ENCODE results near the gene SORCS2. TPM values are rescaled to one million over a fixed set of nuclear protein-coding genes. Genes with fewer than 3 reads are reported as not detected.

SORCS2 gene
- total RNA-seq, 1 donor from 2014 or later = 7.2 TPM

DNA sequence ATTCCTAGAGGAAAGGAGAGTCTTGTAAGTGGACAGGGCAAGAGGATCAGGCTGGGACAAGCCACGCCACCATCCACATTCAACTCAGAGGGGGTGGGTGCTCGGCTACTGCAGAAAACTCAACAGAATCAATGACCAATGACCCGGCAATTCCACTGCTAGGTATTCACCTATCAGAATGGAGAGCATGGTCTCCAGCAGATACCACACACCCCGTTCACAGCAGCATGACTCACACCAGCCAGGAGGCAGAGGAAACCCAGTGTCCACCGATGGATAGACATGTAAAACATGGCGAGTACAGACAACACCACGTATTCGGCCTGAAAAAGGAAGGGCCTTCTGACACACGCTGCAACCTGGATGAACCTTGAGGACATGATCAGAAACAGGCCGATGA is 571.5 kb downstream of the SORCS2 start:
- DNase-seq (no peak), ATAC-seq (no peak)
- Histone ChIP-seq H3K4me3 (no peak overlapping the region), H3K36me3 (peaks cover 41% of the 10 kb centered on the region), H3K9me3 (no peaks in the 10 kb centered on the region), H3K27ac (no peak overlapping the region), H3K4me1 (peaks cover 4% of the 10 kb centered on the region), H3K27me3 (no peaks in the 10 kb centered on the region)
- intact Hi-C loops (cut with DNase I) = loop anchor here (5.0 kb wide), 1 partner anchor 39 kb away; no protein-coding TSS in a partner anchor
- TF ChIP-seq, protein P1, sequence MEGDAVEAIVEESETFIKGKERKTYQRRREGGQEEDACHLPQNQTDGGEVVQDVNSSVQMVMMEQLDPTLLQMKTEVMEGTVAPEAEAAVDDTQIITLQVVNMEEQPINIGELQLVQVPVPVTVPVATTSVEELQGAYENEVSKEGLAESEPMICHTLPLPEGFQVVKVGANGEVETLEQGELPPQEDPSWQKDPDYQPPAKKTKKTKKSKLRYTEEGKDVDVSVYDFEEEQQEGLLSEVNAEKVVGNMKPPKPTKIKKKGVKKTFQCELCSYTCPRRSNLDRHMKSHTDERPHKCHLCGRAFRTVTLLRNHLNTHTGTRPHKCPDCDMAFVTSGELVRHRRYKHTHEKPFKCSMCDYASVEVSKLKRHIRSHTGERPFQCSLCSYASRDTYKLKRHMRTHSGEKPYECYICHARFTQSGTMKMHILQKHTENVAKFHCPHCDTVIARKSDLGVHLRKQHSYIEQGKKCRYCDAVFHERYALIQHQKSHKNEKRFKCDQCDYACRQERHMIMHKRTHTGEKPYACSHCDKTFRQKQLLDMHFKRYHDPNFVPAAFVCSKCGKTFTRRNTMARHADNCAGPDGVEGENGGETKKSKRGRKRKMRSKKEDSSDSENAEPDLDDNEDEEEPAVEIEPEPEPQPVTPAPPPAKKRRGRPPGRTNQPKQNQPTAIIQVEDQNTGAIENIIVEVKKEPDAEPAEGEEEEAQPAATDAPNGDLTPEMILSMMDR (IDR thresholded peaks at IDR 0.05) = no peak

DNA sequence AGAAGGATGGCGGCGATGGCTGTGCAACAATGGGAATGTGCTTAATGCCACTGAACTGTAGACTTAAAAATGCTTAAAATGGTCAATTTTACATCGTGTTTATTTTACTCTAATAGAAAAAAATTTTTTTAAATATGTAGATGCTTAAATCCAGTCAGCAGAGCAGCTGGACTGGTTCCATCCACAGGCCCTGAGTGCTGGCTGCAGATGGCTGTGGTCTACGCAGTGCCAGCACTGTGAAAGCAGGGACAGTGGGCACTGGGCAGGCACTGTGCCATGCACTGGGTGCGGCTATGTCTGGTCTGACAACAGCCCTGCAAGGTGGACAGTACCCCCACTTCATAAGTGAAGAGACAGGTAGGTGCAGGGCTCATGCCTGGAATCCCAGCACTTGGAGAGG is 572.1 kb downstream of the SORCS2 start:
- ATAC-seq (no peak), DNase-seq (no peak)
- H3K4me1 ChIP-seq = peaks cover 4% of the 10 kb centered on the region
- TF ChIP-seq, protein P1 (IDR thresholded peaks at IDR 0.05) = no peak
- H3K9me3 ChIP-seq = no peaks in the 10 kb centered on the region
- intact Hi-C loops (cut with DNase I) = loop anchor here (5.0 kb wide), 1 partner anchor 38 kb away; no protein-coding TSS in a partner anchor
- no peaks in the 10 kb centered on the region for H3K27me3 ChIP-seq
- H3K27ac ChIP-seq = no peak overlapping the region
- H3K4me3 ChIP-seq = no peak overlapping the region
- peaks cover 46% of the 10 kb centered on the region for H3K36me3 ChIP-seq

DNA sequence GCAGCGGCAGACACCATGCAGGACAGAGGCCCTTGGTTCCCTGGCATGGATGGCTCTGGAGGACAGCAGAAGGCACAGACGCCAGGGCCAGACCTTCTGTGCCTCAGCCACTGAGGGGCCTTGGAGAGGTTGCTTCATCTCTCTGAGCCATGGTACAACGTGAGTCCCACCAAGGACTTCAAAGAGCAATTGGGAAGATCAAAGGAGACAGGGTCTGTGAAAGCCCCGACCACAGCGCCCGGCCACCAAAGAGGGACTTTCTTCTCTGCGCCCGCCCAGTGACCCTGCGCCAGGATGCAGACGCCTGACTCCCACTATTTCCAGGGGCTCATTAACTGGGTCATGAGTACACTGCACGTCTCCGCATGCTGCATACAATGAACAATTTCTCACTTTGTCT is 573.3 kb downstream of the SORCS2 start:
- no peak overlapping the region for H3K4me3 ChIP-seq
- TF ChIP-seq, protein P1 (IDR thresholded peaks at IDR 0.05) = no peak
- H3K27ac ChIP-seq = no peak overlapping the region
- no peaks in the 10 kb centered on the region for H3K9me3 ChIP-seq
- ATAC-seq (no peak), DNase-seq (no peak)
- H3K36me3 ChIP-seq = peaks cover 44% of the 10 kb centered on the region
- H3K4me1 ChIP-seq = peaks cover 4% of the 10 kb centered on the region
- H3K27me3 ChIP-seq = no peaks in the 10 kb centered on the region
- intact Hi-C loops (cut with DNase I) = no loop called here

DNA sequence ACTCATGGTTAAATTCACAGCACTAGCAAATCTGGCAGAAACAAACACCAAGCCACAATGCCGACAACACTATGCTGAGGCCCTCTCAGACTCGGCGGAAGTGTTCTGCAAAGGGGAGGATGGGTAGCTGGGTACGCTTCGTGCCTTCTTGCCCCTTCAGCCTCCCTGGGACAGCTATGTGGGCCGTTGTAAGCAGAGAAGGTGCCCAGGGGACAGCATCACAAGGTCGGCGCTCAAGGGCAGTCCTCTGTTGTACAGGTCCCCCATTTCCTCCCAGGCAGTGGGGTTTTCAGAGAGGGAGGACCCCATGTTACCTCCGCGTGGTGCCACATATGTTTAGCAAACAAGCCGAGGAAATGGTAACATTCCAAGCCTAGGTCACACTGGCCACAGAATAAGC is 573.7 kb downstream of the SORCS2 start:
- Histone ChIP-seq H3K4me3 (no peak overlapping the region), H3K27me3 (no peaks in the 10 kb centered on the region), H3K36me3 (peaks cover 39% of the 10 kb centered on the region), H3K4me1 (peaks cover 4% of the 10 kb centered on the region), H3K9me3 (no peaks in the 10 kb centered on the region), H3K27ac (no peak overlapping the region)
- TF ChIP-seq, protein P1 (IDR thresholded peaks at IDR 0.05) = no peak
- DNase-seq = no peak
- no peak for ATAC-seq
- intact Hi-C loops (cut with DNase I) = no loop called here

DNA sequence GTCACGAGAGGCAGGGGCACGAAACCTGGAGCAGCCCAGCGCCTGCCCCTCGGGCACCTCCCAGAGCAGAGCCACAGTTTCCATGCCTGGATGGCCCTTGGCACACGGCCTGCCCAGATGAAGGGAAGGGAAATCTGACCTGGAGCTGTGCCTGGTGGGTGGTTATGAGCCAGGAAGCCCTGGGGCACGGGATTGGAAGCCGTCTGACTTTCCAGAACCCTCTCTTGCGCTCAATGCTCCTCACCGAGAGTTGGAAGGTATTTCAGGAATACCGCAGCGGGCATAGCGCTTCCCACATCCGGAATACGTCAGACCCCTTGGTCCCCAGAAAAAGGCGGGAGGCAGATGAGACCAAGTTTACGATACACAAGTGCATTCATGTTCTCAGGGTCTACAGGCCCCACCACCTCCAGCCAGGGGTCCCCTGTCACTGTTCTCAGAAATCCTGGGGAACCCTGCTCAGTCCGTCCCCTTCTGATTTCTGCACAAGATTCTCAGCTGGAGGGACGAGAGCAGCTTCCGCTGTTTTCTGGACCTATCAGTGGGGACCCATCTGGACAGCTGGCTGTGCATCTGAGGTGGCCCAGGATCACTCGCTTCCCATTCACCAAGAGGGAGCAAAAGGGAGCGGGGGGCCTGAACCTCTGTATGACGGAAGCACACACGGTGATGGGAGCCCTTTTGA is 574.5 kb downstream of the SORCS2 start:
- intact Hi-C loops (cut with DNase I) = no loop called here
- no peak for DNase-seq
- Histone ChIP-seq H3K27ac (no peak overlapping the region), H3K4me3 (no peak overlapping the region), H3K36me3 (peaks cover 39% of the 10 kb centered on the region), H3K9me3 (no peaks in the 10 kb centered on the region), H3K27me3 (no peaks in the 10 kb centered on the region), H3K4me1 (peaks cover under 1% of the 10 kb centered on the region)
- TF ChIP-seq, protein P1 (IDR thresholded peaks at IDR 0.05) = no peak
- no peak for ATAC-seq
